Measurements from ENCODE around the gene EVX2. TPM values are rescaled to one million over a fixed set of nuclear protein-coding genes. Genes with fewer than 3 reads are reported as not detected.

Gene EVX2
- total and polyA plus RNA-seq, 2 of the 4 experiments (the other 2 are of a cell fraction): not detected

DNA sequence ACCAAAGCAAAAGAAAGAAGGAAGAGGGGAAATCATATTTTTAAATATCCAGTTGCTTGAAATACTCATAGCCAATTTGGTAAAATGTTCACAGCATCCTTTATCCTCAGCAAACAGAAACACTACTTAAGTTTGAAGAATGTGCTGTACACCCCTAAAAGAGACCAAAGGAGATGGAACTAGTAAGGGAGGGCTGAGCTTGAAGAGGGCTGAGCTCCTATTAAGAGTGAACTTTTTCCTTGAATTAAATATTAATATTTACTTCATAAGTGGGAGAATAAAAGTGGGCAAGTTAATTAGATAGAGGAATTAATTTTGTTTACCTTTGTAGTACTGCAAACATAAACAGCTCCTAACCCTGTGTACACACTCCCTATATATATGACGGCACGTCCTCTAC is 7.0 kb downstream of the EVX2 start:
- no peak overlapping the region for H2BK15ac ChIP-seq (ENCODE audit: low read depth, low read length)
- H3K36me3 ChIP-seq (ENCODE audit: control insufficient read depth, insufficient read depth, low read length): no peaks in the 10 kb centered on the region
- no peak overlapping the region for H2AFZ ChIP-seq (replicated peaks; ENCODE audit: low read length, poor library complexity)
- H3K23ac ChIP-seq (ENCODE audit: low read depth, low read length): no peak overlapping the region
- H2BK120ac ChIP-seq (ENCODE audit: low read depth, low read length): no peak overlapping the region
- H3K18ac ChIP-seq (ENCODE audit: low read depth, low read length): no peak overlapping the region
- H2AK9ac ChIP-seq (replicated peaks; ENCODE audit: low read depth, low read length, poor library complexity): no peak overlapping the region
- POLR2A ChIA-PET (ENCODE audit: unreplicated experiment): no interaction called here
- no peak for TF ChIP-seq ELK1 (IDR thresholded peaks at IDR 0.05; ENCODE audit: borderline replicate concordance, low read depth, low read length)
- TF ChIP-seq BHLHE40 (IDR thresholded peaks at IDR 0.05; ENCODE audit: low read depth, low read length): no peak
- TF ChIP-seq RFX5 (IDR thresholded peaks at IDR 0.05; ENCODE audit: low read depth, low read length): no peak
- no peak for TF ChIP-seq CEBPB (IDR thresholded peaks at IDR 0.05; ENCODE audit: low read depth, low read length)
- no peak for TF ChIP-seq FOS (IDR thresholded peaks at IDR 0.05; ENCODE audit: low read depth, low read length)
- TF ChIP-seq SMC3 (IDR thresholded peaks at IDR 0.05; ENCODE audit: low read depth, low read length): no peak
- TF ChIP-seq USF2 (IDR thresholded peaks at IDR 0.05; ENCODE audit: low read depth, low read length): no peak
- no peak for TF ChIP-seq RCOR1 (IDR thresholded peaks at IDR 0.05; ENCODE audit: insufficient replicate concordance, low read length)
- TF ChIP-seq MAZ (IDR thresholded peaks at IDR 0.05; ENCODE audit: borderline replicate concordance, low read depth, low read length): no peak
- TF ChIP-seq NFE2L2 (IDR thresholded peaks at IDR 0.05; ENCODE audit: low read depth, low read length): no peak
- no peak for TF ChIP-seq POLR2A (IDR thresholded peaks at IDR 0.05; ENCODE audit: low read depth, low read length)
- no peak for TF ChIP-seq MXI1 (IDR thresholded peaks at IDR 0.05; ENCODE audit: borderline replicate concordance, low read depth, low read length)
- no peak for TF ChIP-seq CTCF (conservative IDR thresholded peaks at IDR 0.05; ENCODE audit: low read depth, low read length)
- no peak for TF ChIP-seq MAFK (IDR thresholded peaks at IDR 0.05; ENCODE audit: low read depth, low read length)
- no peak for TF ChIP-seq CHD1 (IDR thresholded peaks at IDR 0.05; ENCODE audit: low read depth, low read length)
- no peak for TF ChIP-seq RAD21 (IDR thresholded peaks at IDR 0.05; ENCODE audit: low read length)
- H2BK20ac ChIP-seq (ENCODE audit: low read depth, low read length): no peak overlapping the region
- dilution Hi-C loops (cut with HindIII; ENCODE audit: low sequenced_read_pairs, unreplicated experiment) (no loop called here), intact Hi-C loops (cut with micrococcal nuclease) (no loop called here), in situ Hi-C loops (cut with MboI; ENCODE audit: low sequenced_read_pairs) (loop anchor here (25.0 kb wide), 2 partner anchors 1039 to 1339 kb away; no protein-coding TSS in a partner anchor)
- CTCF ChIA-PET: no interaction called here
- no peak overlapping the region for H3K4me2 ChIP-seq (ENCODE audit: low read depth, low read length)
- peaks cover 3% of the 10 kb centered on the region; the same call in 1 of the 2 replicates for H4K20me1 ChIP-seq (ENCODE audit: insufficient read depth, low read length)
- no peak for DNase-seq
- no peak overlapping the region for H4K91ac ChIP-seq (ENCODE audit: insufficient read depth, low read depth, low read length)
- H3K9me1 ChIP-seq (ENCODE audit: insufficient read depth, low read length): no peaks in the 10 kb centered on the region
- H3K4ac ChIP-seq (ENCODE audit: low read depth, low read length): no peak overlapping the region
- H3K27me3 ChIP-seq (ENCODE audit: control insufficient read depth, insufficient read depth, low read length): peaks cover 84% of the 10 kb centered on the region
- H3K4me1 ChIP-seq (ENCODE audit: control insufficient read depth, insufficient read depth, low read length): peaks cover 1% of the 10 kb centered on the region
- H2BK5ac ChIP-seq (ENCODE audit: low read depth, low read length, poor library complexity, severe bottlenecking): no peak overlapping the region
- H3K79me1 ChIP-seq (ENCODE audit: low read depth in 1 of 2, low read length in 2 of 2): no peaks in the 10 kb centered on the region
- no TSS peak for BruUV-seq (replicated peaks)
- H3K9me3 ChIP-seq (ENCODE audit: control insufficient read depth, insufficient read depth, low read length): peaks cover 20% of the 10 kb centered on the region
- H2AK5ac ChIP-seq (ENCODE audit: low read depth, low read length): no peak overlapping the region
- no peak overlapping the region for H3K27ac ChIP-seq (ENCODE audit: insufficient read depth, low read length)
- WGBS, 2 experiments (ENCODE audit: extremely low coverage in 2 of 2, insufficient read length in 1 of 2): no CpG with 5 or more reads among the region's 2 CpGs
- ATAC-seq (ENCODE audit: low read depth): no peak
- no peak overlapping the region for H4K8ac ChIP-seq (ENCODE audit: low read depth in 2 of 2, low read length in 2 of 2)
- no peak overlapping the region for H3K9ac ChIP-seq (ENCODE audit: low read depth, low read length)
- H3K4me3 ChIP-seq (ENCODE audit: insufficient read depth, low read depth, low read length): no peak overlapping the region
- H3K14ac ChIP-seq (replicated peaks; ENCODE audit: low read depth, low read length): no peak overlapping the region
- H4K5ac ChIP-seq (ENCODE audit: low read depth, low read length): no peak overlapping the region
- no peak overlapping the region for H3K56ac ChIP-seq (ENCODE audit: extremely low read depth, insufficient read depth, low read length)

Measured in IMR-90 (cell line).